GM12801 (cell line): ENCODE measurements around the gene ZFYVE28.

Experiments used
- TF ChIP-seq, protein P1 (sequence below): IDR thresholded peaks from one replicate; pipeline ENCODE4 v1.5.1; 2011; ENCODE audit warnings: control low read depth; ENCODE audit not compliant: insufficient read length; ENCODE audit errors: extremely low read depth

The ZFYVE28 gene

GRCh38 chr4:2366252-2367192 is 51.9 kb downstream of the ZFYVE28 start:
- TF ChIP-seq, protein P1, sequence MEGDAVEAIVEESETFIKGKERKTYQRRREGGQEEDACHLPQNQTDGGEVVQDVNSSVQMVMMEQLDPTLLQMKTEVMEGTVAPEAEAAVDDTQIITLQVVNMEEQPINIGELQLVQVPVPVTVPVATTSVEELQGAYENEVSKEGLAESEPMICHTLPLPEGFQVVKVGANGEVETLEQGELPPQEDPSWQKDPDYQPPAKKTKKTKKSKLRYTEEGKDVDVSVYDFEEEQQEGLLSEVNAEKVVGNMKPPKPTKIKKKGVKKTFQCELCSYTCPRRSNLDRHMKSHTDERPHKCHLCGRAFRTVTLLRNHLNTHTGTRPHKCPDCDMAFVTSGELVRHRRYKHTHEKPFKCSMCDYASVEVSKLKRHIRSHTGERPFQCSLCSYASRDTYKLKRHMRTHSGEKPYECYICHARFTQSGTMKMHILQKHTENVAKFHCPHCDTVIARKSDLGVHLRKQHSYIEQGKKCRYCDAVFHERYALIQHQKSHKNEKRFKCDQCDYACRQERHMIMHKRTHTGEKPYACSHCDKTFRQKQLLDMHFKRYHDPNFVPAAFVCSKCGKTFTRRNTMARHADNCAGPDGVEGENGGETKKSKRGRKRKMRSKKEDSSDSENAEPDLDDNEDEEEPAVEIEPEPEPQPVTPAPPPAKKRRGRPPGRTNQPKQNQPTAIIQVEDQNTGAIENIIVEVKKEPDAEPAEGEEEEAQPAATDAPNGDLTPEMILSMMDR: no peak

GRCh38 chr4:2365913-2366210 is 52.6 kb downstream of the ZFYVE28 start:
- TF ChIP-seq, protein P1: no peak

- TF ChIP-seq, protein P1: no peak
Observed at GRCh38 chr4:2365054-2365912, 53.2 kb downstream of the ZFYVE28 start.

- TF ChIP-seq, protein P1: no peak
Observed at GRCh38 chr4:2364654-2365053, 53.8 kb downstream of the ZFYVE28 start.

GRCh38 chr4:2363951-2364653 is 54.3 kb downstream of the ZFYVE28 start:
- TF ChIP-seq, protein P1: no peak

DNA sequence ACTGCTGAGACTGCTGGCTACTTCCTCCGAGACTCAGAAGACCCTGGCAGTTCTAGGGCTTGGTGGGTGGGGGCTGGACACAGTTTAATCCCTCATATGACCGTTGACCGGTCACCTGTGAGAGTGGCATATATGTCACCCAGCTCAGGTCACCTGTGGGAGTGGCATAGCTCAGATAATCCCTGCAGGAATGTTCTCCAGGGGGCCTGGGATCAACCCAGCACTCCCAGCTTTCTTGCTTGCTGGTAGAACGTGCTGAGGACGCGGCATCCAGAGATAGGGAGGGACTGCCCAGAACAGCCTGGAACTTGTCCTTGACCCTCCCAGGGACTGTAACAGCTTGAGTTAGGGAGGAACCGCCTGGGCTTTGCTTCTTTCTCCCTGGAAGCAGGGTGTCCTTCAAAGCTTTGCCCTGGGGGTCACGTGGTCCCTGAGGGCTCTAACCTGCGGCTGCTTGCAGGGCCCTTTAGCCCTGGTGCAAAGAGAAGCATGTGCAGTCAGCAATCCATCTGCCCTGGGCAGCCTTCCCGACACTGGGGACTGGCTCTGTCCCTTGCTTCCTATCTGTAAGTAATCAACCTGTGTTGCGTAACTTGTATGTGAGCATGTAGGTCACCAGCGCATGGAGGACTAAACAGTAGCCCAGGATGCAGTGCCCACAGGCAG is 55.3 kb downstream of the ZFYVE28 start:
- TF ChIP-seq, protein P1: no peak
